WTC11 (cell line): ENCODE results near the gene PKP4.

ENCODE experiments used
- HMGA2 ChIP-seq: fragments of 250-450 bp; sonication (Bioruptor Pico); IDR thresholded peaks from 2 replicates; pipeline ENCODE4 v1.4.0; 2021; ENCODE audit warnings: mild to moderate bottlenecking, moderate library complexity
- TF ChIP-seq, protein P1 (sequence below): sonication (generic); formaldehyde crosslinking; IDR thresholded peaks from 2 replicates; pipeline ENCODE4 v1.8.0; 2022; ENCODE audit warnings: mild to moderate bottlenecking, missing genetic modification reagents

DNA sequence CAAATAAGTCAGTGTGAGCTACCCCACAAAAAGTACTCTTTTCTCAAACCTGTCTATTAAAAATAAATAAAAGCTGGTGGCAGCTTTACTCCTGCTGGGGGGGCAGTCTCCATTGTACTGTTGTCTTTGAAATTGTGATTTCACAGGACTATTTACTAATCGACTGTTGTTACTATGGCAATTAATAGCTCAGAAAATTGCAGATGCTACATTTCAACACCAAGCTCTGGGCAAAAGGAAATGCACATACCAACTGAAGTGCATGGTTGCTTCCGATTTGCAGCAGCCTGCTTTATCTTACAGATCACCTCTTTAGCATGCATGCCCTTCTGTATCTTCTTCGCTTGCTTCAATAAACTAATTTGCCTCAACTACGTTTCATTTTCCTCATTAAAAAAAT is 220.8 kb downstream of the PKP4 start:
- TF ChIP-seq, protein P1, sequence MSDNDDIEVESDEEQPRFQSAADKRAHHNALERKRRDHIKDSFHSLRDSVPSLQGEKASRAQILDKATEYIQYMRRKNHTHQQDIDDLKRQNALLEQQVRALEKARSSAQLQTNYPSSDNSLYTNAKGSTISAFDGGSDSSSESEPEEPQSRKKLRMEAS (CRISPR knock-in tag): no peak
- no peak for TF ChIP-seq HMGA2
